Left renal pelvis (tissue), 4 donors: ENCODE measurements around the gene PRSS22. TPM values are rescaled to one million over a fixed set of nuclear protein-coding genes. Genes with fewer than 3 reads are reported as not detected.

Source experiments
- DNase-seq, 4 donors: peaks; one replicate each; pipeline ENCODE4 v3.0.0-alpha.2; 2013; ENCODE audit warnings: low read depth in 4 of 4, low spot score in 3 of 4
- polyA plus RNA-seq, 4 donors: library from polyadenylated mRNA; unstranded; fragments of 120-200 nt; gene quantifications; one replicate each; pipeline ENCODE4 v1.2.1, GENCODE V29; 2013; ENCODE audit not compliant: insufficient read length in 4 of 4

The PRSS22 gene
- polyA plus RNA-seq, 4 donors = 0.35 to 14.5 (median 6.9) TPM

DNA sequence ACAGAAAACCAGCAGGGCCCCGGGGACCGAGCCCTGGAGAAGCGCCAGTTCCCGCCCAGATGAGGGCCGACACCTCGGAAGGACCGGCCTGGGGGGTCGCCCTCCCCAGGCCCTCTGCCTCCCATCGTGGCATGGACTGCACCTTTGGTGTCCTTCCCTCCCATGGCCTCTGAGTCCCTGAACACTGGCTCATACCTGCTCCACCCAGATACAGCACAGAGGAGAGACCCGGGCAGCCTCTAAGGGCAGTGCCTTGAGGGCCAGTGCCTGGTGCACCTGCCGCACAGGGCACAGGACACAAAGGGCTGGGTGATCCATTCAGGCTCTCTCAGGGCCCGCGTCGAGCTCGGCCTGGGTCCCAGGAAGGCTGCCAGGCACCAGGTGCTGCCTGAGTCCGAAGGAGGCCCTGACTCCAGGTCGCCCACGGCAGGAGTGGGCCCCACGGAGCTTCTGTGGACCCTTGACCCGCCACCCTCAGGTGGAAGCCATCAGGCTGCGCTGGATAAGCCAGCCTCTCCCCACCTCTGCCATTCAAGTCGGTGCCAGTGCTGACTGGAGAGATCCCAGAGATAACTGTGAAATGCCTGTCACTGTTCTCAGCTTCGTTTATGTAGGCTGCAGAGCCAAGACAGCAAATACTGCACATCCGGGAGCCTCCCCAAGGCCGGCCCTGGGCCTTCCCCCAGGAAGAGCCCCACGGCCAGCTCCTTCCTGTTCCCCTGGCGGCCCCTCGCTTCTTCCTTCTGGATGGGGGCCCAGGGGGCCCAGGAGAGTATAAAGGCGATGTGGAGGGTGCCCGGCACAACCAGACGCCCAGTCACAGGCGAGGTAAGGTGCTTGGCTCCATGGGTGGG is 28.2 kb downstream of the PRSS22 start, which contains the start of gene ZG16B:
ZG16B (plus strand) TSS at position 803 of the 854 bp plus-strand sequence. CDS start 139 bp downstream, outside the sequence.
- no peak for DNase-seq

DNA sequence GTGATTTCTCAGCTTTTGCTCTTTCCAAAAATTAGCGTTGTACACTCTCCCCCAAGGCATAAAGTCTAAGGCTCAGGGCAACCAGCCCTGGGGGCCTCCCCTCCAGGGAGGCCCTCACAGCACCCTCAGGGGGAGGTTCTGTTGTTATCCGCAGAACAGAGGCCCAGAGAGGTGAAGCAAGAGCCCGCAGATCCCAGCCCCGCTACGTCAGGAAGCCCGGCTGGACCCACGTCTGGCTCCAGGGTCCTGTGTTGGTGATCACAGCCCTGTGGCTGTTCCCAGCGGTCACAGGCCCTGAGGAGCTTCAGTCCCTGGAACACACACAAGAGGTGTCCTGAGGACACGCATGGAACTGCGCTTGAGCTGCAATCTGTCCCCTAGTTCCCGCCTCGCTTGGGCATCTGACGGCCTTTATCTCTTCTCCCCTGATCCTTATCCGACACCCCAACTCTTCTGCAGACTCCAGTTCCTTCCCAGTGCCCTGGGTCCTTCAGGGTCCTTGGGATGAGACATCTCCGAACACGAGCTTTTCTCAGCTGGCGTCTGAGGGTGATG is 29.0 kb downstream of the PRSS22 start:
- no peak for DNase-seq

DNA sequence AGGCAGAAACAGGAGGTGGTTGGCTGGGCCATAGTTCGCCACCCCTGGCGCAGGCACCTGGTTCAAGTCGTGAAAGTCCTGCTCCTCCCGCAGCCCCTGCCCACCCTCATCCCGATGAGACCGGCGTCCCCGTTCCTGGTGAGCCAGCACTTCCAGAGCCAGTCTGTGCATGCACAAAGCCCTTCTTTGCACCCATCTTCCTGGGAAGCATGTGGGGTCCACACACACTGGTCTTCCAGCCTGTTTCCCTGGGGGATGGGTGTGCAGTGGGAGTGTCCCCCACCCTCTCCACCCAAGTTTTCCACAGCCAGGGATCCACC is 29.5 kb downstream of the PRSS22 start:
- DNase-seq = no peak

DNA sequence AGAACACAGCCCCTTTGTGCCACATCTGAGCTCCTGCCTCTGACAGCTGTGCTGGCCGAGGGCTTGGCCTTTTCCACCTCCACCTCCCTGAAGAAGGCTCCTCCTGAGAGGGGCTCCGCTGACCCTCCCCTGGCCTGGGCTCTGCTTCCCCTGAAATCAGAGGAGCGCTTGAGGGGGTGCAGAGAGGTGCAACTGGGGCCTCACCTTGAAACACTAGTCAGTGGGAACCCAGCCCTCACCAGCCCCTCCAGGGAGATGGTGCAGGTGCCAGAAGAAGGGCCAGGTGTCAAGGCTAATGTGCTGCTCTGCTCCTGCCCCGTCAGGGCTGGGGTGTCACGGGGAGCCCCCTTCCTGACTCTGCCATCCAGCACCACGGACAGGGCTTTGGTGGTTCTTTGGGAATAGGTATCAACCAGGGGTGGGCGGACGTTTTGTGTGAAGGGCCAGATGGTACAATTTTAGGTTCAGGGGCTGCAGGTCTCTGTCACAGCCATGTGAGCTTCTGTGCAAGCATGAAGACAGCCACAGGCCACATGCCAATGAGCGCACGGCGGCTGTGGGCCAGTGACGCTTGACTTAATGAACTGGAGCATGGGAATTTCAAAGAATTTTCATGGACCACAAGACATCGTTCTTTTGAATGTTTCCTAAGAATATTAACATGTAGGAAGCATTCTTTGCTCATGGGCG is 30.0 kb downstream of the PRSS22 start:
- no peak for DNase-seq

DNA sequence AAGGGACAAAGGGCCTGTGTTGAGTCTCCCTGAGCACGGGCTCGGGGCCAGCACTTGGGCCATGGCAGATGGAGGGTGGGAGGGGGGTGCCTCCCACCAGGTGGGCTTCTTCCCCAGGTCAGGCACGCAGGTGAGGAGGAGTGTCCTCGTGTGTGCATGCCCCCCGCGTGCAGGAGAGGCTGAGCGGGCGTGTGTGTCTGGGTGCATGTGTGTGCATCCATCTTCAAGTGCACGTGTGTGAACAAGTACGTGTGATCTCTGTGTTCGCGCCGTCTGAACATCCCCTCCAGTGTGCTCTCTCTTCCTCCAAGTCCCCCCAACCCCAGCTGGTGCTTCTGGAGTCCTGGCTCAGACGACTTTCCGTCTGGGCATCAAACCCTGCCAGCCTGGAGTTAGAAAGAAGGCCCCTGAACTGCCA is 30.6 kb downstream of the PRSS22 start:
- DNase-seq = no peak

DNA sequence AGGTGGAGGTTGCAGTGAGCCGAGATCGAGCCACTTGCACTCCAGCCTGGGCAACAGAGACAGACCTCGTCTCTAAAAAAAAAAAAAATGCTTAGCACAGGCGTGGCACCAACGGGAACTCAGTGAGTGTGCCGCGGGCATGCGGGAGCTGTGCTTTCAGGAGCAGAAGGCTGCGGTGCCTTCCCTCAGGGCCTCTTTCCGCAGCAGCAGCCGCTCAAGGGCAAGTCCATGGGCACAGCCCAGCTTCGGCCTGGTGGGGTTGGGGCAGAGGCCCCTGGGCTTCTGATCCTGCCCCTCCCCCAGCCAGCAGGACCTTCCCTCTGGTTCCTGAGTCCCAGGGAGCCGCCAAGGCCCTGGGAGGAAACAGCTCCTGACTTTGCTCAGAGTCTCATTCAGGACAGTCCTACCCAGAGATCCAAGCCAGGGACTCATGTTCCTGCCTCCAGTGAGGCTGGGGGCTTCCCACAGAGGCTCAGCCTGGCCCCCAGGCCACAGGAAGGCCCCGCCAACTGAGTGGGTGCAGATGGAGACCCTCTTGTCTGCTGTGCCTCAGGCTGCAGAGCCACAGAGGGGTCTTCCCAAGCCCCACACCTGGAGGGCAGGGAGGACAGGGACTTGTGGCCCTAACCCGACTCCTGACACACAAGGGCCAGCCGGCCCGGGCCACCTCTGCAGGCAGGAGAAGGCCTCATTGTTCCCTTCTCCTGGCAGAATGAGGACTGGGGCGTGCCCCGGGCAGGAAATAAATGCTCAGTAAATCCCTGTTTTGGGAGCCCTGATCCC is 31.2 kb downstream of the PRSS22 start:
- no peak for DNase-seq

DNA sequence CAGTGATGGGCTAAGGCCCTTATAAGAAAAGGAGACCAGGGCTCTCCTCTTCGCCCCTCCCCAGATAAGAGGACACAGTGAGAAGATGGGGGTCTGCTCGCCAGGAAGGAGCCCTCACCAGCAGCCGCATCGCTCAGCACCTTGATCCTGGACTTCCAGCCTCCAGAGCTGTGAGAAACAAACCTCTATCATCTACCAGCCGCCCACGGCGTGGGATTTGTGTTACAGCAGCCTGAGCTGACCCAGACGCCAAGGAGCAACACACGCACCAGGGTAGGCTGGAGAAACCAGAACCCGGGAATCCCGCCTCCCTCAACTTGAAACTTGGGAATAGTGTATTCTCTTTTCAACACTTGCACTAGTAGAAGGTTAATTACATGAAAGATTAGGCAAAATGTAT is 32.1 kb downstream of the PRSS22 start:
- DNase-seq = no peak

DNA sequence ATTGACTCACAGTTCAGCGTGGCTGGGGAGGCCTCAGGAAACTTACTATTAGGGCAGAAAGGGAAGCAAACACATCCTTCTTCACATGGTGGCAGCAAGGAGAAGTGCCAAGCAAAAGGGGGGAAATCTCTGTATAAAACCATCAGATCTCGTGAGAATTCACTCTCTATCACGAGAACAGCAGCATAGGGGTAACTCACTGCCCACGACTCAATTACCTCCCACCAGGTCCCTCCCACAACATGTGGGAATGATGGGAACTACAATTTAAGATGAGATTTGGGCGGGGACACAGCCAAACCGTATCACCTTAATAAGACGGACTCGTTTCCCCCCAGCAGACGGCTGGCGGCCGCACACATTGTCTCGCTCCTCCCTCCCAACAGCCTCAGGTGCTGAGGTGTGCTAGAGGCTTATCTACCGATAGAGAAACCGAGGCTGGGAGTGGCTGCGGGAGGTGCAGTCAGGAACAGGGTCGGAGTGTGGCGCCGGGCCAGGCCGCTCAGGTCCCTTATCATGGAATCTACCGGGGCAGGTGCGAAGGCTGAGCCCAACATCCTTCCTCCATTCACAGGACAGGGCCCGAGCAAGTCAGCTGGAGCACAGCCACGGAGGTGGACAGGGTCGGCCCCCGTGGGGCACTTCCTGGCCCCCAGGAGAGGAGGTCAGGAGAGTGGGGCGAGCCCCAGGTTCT is 32.8 kb downstream of the PRSS22 start:
- DNase-seq = no peak

DNA sequence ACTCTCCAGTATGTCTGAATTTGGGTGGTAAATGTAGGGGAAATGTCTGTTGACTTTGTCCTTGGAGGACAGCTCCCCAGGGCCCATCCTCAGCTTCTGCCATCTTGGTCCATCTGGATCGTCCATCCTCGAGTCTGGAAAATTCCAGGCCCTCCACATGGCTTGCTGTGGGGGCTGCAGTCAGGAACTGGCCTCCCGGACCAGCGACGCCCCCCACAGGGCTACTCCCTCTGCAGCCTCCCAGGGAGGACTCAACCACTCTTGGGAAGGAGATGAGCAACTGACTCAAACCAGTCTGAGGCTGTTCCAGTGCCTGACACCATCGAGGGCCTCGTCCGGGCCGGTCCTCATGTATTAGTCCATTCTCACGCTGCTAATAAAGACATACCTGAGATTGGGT is 33.3 kb downstream of the PRSS22 start:
- DNase-seq = no peak

DNA sequence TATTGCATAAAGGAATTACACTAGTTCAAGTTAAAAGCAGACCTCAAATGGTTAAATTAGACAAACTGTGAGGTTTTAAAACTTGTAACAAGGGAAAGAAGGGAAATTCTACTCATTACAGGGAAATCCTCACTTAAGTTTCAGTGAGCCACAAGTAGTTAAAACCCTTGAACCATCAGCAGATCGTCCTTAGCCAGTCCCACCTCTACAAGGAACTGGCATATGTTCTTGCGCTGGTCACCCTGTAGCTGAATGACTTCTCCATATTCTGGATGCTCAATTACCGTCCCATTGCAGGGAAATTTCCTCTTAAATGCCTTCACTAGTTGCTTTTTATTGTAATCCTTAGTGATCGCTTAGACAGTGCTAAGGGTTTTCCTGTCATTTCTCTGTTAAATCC is 35.5 kb downstream of the PRSS22 start:
- no peak for DNase-seq

DNA sequence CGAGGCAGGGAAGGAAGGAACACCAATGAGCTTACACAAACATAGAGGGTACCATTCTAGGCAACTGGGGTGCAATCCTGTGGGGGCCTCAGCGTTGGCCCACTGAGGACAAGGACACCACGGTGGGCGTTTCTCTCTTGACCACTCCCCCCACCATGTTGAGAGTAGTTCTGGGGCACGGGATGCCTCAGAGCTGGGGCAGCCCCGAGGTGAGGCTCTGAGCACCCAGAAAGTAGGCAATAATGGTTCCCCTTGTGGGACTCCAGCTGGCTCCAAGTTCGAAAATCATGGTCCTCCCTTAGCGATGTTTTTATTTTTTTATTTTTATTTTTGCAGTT is 35.8 kb downstream of the PRSS22 start:
- DNase-seq = no peak

DNA sequence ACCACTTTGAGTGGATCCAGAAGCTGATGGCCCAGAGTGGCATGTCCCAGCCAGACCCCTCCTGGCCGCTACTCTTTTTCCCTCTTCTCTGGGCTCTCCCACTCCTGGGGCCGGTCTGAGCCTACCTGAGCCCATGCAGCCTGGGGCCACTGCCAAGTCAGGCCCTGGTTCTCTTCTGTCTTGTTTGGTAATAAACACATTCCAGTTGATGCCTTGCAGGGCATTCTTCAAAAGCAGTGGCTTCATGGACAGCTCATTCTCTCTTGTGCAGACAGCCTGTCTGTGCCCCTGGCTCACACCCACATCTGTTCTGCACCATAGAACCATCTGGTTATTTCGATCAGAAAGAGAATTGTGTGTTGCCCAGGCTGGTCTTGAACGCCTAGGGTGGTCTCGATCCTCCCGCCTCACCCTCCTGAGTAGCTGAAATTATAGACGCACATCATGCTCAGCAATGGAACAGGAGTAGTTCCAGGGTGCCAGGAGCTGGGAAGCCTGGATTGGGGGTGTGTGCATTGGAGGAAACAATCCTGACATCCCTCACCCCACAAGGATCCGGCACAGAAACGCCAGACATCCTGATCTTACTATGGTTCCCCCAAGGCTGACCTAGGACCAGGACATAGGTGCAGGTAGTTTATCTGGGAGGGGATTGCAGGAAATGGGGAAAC is 36.3 kb downstream of the PRSS22 start:
- DNase-seq = no peak

DNA sequence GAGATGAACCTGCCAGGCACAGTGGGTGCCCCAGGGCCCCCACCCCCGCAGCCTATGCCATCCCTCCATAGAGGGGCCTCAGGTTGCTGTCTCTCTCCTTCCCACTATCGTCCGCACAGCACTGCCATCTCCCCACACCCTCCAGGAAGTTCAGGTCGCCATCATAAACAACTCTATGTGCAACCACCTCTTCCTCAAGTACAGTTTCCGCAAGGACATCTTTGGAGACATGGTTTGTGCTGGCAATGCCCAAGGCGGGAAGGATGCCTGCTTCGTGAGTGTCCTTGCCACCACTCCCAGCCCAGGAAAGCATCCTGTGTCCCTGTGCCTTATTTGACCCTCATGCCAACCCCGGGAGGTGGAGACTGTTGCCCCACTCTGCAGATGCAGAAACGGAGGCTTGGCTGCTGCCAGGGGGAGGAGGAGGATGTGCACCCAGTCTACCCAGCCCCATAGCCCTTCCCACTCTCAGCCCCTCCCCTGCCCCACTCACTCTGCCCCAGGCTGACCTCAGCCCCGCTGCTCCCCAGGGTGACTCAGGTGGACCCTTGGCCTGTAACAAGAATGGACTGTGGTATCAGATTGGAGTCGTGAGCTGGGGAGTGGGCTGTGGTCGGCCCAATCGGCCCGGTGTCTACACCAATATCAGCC is 37.0 kb downstream of the PRSS22 start:
- DNase-seq = no peak

DNA sequence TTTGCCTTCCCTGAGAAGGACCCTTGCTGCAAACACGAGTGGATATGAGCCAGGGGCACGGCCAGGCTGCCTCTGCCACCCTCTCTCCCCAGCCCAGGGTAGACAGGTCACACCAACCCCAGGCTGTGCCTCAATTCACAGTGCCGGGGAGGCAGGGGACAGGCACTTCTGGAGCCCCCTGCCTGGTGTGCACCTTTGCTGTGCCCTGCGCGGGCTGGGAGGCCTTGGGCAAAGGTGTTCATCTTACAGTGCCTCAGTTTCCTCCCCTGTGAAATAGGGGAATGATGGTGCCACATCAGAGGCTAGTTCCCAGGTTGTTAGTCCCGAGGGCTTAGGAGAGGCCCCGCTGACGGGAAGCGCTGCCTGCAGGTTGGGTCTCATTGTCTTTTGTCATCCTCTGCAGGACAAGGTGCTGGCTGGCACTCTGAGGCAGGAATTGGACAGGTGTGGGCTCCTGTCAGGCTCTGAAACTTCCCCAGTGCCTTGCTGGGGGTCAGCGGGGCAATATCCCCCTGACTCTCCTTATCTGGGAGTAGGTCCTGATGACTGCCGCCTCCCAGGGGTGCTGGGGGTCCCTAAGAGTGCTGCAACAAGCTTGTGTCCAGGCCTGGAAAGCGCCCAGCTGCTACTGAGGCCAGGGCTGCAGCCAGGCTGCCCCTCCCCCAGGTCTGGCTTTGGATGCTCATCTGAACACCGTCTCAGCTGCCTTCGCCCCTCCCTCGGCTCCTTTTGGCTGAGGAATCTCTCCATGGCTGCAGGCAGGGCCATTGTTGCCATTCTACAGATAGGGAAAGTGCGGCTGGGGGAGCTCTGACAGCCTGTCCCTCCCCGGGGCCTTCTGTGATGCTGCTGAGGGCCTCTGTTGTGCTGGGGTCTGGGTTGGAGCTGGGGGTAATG is 37.8 kb downstream of the PRSS22 start:
- DNase-seq = no peak

DNA sequence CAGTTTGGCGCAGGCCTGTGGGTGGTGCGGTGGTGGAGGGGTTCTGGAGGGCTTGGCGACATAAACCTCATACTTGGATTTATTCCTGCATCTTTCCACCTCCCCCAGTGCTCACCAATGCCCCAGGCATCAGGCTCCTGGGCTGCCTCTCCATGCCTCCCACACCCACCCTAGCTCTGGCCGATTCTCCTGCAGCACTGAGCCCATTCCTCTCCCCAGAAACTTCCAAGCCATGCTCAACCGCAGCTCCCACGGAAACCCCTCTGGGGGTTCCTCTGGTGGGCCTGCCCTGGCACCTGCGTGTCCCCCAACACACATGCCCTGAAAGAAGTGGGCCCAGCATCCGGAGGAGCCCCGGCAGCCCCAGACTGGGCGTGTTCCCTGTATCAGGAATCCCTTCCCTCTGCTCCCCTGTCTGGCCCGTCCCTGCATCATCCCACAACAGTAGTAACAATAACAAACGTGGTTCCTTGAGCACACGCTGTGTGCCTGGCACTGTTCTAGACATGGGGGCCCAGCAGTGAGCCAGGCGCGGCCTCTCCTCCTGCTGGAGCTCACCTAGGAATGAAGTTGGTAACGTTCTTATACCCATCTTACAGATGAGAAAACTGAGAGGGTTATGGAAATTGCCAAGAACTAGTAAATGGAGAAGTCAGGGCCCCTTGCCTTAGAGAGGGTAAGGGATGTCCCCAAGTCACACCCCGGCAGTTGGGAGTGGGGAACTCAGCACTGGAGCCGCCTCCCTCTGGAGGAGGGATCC is 38.6 kb downstream of the PRSS22 start:
- DNase-seq = no peak

DNA sequence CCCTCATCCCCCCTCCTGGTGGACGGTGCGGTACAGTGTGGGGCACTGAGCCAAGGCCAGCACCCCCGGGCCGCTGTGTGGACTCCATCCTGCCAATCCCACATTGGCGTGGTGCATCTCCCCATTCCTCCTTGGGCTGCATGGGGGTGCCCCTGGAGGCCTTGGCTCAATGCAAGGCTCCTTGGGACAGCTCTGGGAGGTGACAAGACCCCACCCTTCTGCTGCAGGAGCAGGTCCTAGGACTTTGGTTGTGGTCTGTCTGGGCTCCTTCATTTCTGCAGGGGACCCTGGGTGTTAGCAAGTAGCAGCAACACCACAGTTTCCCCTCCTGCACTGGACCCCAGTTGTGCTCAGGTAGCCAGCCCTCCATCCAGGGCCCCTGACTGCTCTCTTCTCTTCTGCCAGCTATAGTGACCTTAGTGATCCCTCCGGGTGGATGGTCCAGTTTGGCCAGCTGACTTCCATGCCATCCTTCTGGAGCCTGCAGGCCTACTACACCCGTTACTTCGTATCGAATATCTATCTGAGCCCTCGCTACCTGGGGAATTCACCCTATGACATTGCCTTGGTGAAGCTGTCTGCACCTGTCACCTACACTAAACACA is 39.6 kb downstream of the PRSS22 start:
- no peak for DNase-seq
